8988T (cell line): ENCODE results near the gene C1orf159.

Source experiments
- DNase-seq: peaks from one replicate; pipeline ENCODE4 v3.0.0; 2011

Gene C1orf159

GRCh38 chr1:1049318-1050165 lies 66.3 kb downstream of the C1orf159 start:
- no peak for DNase-seq

GRCh38 chr1:1048765-1049164 lies 67.1 kb downstream of the C1orf159 start:
- no peak for DNase-seq

- DNase-seq: no peak
Measured at GRCh38 chr1:1047963-1048362, 67.9 kb downstream of the C1orf159 start.

GRCh38 chr1:1047407-1047806 lies 68.5 kb downstream of the C1orf159 start:
- no peak for DNase-seq

- DNase-seq: no peak
Measured at GRCh38 chr1:1046767-1047166, 69.1 kb downstream of the C1orf159 start.

GRCh38 chr1:1046243-1046642 lies 69.6 kb downstream of the C1orf159 start:
- DNase-seq: no peak

- DNase-seq: no peak
Measured at GRCh38 chr1:1045129-1045528, 70.8 kb downstream of the C1orf159 start.

- no peak for DNase-seq
Measured at GRCh38 chr1:1044455-1045078, 71.3 kb downstream of the C1orf159 start.

- no peak for DNase-seq
Measured at GRCh38 chr1:1043921-1044320, 72.0 kb downstream of the C1orf159 start.

- DNase-seq: no peak
Measured at GRCh38 chr1:1043411-1043810, 72.5 kb downstream of the C1orf159 start.

GRCh38 chr1:1042835-1043234 lies 73.1 kb downstream of the C1orf159 start:
- DNase-seq: no peak

GRCh38 chr1:1041873-1042272 lies 74.0 kb downstream of the C1orf159 start:
- no peak for DNase-seq

- no peak for DNase-seq
Measured at GRCh38 chr1:1041092-1041523, 74.8 kb downstream of the C1orf159 start.

- DNase-seq: peak; percentile 88
Measured at GRCh38 chr1:1040004-1040991, 75.6 kb downstream of the C1orf159 start.

- DNase-seq: no peak
Measured at GRCh38 chr1:1039145-1039910, 76.6 kb downstream of the C1orf159 start.

GRCh38 chr1:1038694-1039093 lies 77.2 kb downstream of the C1orf159 start:
- DNase-seq: no peak

GRCh38 chr1:1037366-1038327 lies 78.2 kb downstream of the C1orf159 start:
- no peak for DNase-seq

GRCh38 chr1:1035291-1035943 lies 80.5 kb downstream of the C1orf159 start:
- DNase-seq: no peak

GRCh38 chr1:1034439-1034781 lies 81.5 kb downstream of the C1orf159 start:
- no peak for DNase-seq

- no peak for DNase-seq
Measured at GRCh38 chr1:1033731-1034438, 82.0 kb downstream of the C1orf159 start.
